HepG2 (cell line): ENCODE measurements around the gene FRMPD2. TPM values are rescaled to one million over a fixed set of nuclear protein-coding genes. Genes with fewer than 3 reads are reported as not detected.

Experiments used
- ZBTB20 ChIP-seq: sonication (generic); formaldehyde crosslinking; IDR thresholded peaks from 2 replicates; pipeline ENCODE4 v1.8.1; 2023; ENCODE audit warnings: missing genetic modification reagents, low read depth, mild to moderate bottlenecking, borderline replicate concordance
- ZBTB40 ChIP-seq, 2 experiments: fragments of 450-650 bp in 1 of 2; sonication (generic) in 1 of 2; formaldehyde crosslinking in 1 of 2; IDR thresholded peaks; 2 replicates each; pipeline versions ENCODE4 v1.6.1 to v1.8.0; 2016 to 2022; ENCODE audit warnings: antibody characterized with exemption in 1 of 2, mild to moderate bottlenecking in 1 of 2, missing genetic modification reagents in 1 of 2
- ZHX1 ChIP-seq: sonication (generic); formaldehyde crosslinking; IDR thresholded peaks from 2 replicates; pipeline ENCODE4 v1.8.1; 2022; ENCODE audit warnings: low read depth, mild to moderate bottlenecking, missing genetic modification reagents
- polyA plus RNA-seq, 8 experiments: library from polyadenylated mRNA; depleted of rRNA in 3 of 8; stranded (reverse) in 7 of 8; unstranded in 1 of 8; fragments of >200 nt; fragmentation: Illumina TruSeq in 4 of 8; extraction: Trizol in 4 of 8; gene quantifications; 2 replicates each; pipeline versions ENCODE4 v1.2.1 to v1.2.3, GENCODE V29; 2011 to 2016; ENCODE audit warnings: low read depth in 4 of 8, missing spikeins in 1 of 8, mixed read lengths in 1 of 8; ENCODE audit not compliant: insufficient read depth in 1 of 8
- total RNA-seq, 5 experiments: library from RNA; depleted of rRNA; stranded (reverse); fragments of >200 nt; fragmentation: Illumina TruSeq; extraction: Trizol; gene quantifications; 2 replicates each; pipeline ENCODE4 v1.2.3, GENCODE V29; 2016; ENCODE audit warnings: low read depth in 1 of 5

Gene FRMPD2
- total and polyA plus RNA-seq, 2 of the 13 experiments (the other 11 are each of a cell fraction or from before 2014, with no cell fraction given) = 0.45 to 1.3 TPM

DNA sequence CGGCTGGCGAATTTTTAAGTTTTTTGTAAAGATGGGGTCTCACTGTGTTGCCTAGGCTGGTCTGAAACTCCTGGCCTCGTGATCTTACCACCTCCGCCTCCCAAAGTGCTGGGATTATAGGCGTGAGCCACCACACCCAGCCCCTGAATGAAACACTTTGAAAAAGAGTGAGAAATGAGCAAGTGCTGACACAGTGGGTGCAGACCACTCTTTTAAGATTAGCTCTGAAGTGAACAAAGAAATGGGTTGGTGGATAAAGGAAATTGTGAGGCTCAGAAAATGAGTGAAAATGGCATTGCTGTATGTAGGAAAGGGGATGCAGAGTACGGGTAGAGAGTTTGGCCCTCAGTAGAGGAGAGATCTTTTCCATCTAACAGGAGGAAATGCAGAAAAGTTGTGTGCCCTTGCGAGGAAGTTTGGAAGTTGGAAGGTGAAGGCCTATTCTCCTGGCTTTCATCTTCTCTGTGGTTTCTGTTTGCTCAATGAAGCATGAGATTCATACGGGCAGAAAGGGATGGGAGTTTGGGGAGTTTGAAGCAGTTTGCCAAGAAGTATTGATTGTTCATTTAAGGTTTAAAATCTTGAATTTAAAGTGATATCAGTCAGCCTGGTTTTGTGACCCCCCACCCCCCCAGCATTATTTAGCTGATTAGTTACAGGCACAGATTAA, 43.0 kb upstream of the FRMPD2 start (continued):
- TF ChIP-seq ZHX1 (no peak), ZBTB20 (CRISPR knock-in tag) (no peak), ZBTB40 (IDR thresholded peaks at IDR 0.05) (no peak), ZBTB40 (CRISPR knock-in tag; IDR thresholded peaks at IDR 0.05) (no peak)
